NOMO-1 treated with DMSO at 0.1 percent for 48 hours (cell line): ENCODE data around the gene STK36.

Source experiments
- DNase-seq: peaks from one replicate; lab custom pipeline; 2025; ENCODE audit not compliant: unreplicated experiment; lab: John Stamatoyannopoulos, UW

The STK36 gene

DNA sequence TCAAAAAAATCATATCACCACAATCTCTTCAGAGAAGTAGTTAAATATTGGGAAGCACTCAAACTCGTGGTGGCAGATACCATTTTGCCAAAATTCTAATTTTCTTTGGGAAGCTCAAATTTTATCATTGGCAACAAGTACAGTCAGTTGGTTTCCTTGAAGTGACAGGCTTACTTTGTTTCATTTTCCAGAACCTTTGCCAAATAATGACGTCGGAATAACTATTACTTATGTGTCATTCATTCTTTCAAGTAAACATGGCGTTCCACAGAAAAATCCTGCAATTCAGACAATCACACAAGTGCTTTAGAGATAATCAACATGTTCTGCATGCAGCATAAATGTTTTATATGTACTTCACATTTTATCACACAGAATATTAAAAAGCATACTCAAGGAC, 44.2 kb downstream of the STK36 start:
- DNase-seq, result no peak

DNA sequence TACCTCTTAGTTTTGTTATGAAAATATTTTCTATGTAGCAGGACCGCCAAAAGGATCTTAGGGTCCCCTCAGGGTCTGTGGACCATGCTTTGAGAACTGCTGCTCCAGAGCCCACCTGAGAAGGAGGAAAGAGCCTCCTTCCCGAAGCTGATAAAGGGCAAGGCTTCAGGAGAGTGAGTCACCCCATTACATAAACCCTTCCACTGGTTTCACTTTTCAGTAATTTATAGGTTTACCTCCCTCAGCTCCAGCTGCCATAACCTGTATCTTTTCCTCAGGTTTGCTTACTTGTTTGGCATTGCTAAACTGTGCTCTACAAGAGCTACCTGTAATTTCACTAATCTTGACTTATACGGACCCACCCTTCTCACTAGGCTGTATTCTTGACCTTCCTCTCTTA, 45.4 kb downstream of the STK36 start:
- no peak for DNase-seq

- DNase-seq, result no peak
Observed at GRCh38 chr2:218718058-218718457, 46.2 kb downstream of the STK36 start.

GRCh38 chr2:218719457-218719856, 47.6 kb downstream of the STK36 start:
- DNase-seq, result no peak

DNA sequence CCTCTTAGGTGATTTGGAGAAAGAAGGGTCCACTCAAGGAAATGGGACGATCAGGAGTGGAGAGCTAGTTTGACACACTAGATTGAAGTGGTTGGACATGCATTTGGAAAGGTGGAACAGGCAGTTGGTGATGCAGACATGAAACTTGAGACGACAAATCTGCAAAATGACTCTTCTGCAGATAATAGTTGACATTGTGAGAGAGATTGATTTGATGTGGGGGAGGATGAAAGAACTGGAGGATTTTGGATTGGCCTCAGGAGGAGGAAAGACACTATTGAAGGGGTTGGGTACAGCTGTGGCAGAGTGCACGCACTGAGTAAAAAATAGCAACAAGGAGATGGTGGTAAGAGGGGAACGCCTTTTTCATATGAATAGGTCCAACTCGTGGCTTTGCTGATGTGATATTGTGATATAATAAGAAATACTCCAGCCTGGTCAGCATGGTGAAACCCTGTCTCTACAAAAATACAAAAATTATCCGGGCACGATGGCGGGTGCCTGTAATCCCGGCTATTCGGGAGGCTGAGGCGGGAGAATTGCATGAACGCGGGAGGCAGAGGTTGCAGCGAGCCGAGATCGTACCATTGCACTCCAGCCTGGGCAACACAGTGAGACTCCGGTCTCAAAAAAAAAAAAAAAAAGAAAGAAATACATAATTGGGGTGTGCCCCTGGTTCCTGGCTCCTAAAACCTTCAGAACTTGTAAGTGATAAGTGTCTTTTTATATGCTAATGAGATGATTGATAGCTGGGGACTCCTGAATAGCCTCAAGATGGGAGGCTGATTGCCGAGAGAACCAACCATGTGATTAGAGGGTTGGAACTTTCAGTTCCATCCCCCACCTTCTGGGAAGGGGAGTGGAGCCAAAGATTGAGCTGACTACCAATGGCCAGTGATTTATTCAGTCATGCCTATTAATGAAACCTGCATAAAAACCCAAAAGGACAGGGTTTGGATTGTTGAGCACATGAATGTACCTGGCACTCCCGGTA, 48.5 kb downstream of the STK36 start:
- no peak for DNase-seq

DNA sequence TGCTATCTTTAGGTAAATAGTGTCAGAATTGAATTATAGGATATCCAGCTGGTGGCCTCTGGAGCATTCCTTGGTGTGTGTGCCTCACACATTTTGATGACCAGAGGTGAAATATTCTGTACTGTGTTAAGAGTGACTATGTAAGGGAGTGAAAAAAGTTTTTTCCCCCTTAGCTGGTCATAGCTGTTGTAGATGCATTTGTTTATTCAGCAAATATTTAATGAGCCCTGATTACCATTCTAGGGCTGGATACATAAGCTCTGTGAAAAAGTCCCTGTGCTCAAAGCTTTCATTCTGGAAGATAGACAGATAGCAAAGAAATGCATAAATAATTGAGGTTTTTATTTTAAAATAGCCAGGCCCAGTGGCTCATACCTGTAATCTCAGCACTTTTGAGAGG, 49.6 kb downstream of the STK36 start:
- DNase-seq, result no peak

- DNase-seq, result no peak
Observed at GRCh38 chr2:218721934-218722333, 50.0 kb downstream of the STK36 start.

GRCh38 chr2:218722419-218722818, 50.5 kb downstream of the STK36 start:
- no peak for DNase-seq

DNA sequence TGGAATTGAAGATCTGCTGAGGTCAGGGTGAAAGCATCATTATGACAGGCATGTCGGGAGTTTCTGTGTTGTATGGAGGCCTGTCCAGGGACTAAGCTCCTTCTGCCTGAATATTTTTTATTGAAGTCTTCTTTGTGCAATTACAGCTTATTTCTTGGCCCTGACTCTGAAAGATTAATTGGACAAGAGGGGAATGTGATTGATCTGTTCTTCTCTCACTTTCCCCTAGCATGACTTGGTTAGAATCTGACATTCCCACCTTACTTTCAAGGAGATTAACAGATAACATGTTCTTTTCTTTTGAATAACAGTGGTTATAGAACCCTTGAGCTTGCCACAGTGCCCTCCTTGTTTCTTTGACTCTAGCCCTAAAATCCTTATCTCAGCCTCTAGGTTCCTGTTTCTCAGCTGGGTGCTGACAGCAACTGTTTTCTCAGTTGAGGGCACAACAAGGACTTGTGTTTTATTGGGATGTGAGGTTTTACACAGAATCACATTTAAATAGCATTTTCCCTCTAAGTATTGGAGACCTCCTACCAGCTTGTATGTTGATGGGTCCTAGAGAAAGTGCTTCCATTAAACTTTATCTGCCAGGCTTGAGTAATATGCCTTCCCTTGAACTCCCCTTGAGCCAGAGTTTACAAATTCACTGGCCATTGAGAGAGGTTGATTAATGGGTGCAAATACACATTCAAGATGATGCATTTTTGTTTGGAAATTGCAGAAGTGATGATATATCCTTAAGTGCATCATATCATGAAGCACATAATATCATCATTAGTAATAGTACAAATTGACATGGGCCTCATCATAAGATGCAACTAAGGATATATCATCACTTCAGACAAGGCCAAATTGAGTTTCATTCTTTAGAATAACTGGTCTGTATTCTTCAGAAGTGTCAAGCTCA, 51.2 kb downstream of the STK36 start:
- DNase-seq, result no peak

DNA sequence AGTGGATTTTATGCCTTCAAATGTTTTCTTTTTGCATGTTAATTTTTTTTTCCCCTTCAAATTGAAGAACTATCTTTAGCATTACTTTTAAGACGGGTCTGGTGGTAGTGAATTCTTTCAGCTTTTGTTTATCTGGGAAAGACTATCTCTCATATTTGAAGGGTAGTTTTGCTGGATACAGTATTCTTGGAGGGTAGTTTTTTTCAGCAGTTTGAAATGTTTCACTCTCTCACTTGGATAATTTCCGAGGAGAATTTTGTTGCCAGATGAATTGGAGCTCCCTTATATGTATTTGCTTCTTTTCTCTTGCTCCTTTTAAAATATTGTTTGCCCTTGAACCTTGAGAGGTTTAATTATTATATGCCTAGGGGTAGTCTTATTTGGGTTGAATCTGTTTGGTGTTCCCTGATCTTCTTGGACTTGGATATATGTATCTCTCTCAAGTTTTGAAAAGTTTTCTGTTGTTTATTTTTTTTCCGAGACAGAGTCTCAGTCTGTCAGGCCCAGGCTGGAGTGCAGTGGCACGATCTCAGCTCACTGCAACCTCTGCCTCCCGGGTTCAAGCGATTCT, 54.2 kb downstream of the STK36 start:
- DNase-seq, result no peak

GRCh38 chr2:218727502-218728165, 55.7 kb downstream of the STK36 start:
- DNase-seq, result peak; percentile 55

- no peak for DNase-seq
Observed at GRCh38 chr2:218729640-218730039, 57.8 kb downstream of the STK36 start.

- DNase-seq, result no peak
Observed at GRCh38 chr2:218732052-218732760, 60.3 kb downstream of the STK36 start.

DNA sequence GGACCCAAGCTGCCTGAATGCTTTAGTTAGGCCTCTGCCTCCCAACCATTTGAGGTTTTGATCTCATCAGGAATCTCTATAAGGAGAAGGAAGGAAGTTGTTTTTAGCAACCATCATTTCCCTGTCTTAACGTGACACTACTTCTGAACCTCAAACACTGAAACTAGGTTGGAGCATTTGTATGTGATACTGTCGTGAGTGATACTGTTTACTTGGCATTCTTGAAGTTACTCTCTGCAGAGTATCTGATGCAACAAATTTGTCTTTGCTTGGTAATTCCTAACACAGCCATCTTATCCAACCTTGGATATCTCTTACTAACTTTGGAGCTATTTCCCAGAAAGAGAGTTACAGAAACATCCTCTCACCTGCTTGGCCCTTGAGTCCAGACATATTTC, 60.9 kb downstream of the STK36 start:
- no peak for DNase-seq

DNA sequence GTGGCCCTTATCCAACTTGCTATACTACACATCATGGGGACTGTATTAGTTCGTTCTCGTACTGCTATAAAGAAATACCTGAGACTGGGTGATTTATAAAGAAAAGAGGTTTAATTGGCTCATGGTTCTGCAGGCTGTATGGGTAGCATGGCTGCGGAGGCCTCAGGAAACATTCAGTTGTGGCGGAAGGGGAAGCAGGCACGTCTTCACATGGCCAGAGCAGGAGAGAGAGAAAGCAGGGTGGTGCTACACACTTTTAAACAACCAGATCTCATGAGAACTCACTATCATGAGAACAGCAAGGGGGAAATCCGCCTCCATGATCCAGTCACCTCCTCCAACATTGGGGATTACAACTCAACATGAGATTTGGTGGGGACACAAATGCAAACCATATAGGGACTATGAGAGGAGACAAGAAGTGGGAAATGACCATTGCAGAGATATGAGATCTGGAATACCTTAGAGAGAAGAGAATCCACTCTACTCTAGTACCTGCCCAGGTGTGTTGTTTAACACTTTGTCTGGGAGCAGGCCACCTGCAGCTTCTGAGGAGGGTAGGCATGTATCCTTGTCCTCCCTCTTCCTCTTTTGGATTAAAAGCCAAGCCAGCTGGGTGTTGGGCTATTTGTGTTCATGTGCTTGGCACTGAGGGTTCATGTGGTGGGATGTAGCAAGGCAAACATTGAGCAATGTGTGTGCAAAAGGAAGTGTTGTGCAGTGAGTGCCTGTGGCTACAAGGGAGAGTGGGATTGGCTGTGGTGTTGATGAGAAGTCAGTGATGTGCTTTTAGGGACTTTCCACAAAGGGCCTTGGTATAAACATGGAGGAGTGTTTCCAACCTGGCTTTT, 61.5 kb downstream of the STK36 start:
- peak; percentile 84 for DNase-seq

DNA sequence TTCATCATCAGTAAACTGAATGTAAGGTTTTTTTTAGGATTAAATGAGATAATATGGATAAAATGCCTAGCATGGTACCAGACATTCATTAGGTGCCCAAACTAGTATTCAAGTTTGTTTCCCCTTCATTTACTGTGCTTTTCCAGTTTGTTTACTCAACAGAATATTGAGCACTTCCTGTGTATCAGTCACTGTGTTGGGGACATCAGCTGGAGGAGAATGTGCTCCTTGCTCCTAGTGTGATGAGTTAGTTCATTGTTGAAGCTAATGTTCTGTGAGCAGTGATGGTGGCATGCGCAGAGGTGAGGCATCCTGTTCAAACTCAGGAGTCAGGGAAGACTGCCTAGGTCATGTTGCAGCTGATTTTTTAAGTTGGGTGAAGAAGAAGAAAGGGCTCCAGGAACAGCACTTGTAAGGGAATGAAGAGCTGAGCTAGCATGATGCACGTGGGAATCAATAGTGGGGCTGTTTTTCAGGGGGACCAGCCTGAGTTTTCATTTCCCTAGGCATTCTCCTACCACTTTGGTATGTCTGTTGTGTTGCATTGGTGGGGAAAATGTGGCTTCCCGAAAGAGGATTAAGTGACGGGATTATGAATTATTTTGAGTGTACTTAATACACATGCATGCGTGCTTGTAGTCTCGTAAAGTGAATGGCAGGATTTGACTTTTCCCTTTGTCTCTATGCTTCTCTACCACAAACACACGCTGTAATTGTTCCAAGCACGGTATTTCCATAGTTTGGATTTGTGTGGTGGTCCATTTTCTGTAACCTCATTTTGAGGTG, 62.5 kb downstream of the STK36 start:
- DNase-seq, result no peak

- no peak for DNase-seq
Observed at GRCh38 chr2:218736531-218736930, 64.6 kb downstream of the STK36 start.

GRCh38 chr2:218743068-218743467, 71.2 kb downstream of the STK36 start:
- peak; percentile 58 for DNase-seq

DNA sequence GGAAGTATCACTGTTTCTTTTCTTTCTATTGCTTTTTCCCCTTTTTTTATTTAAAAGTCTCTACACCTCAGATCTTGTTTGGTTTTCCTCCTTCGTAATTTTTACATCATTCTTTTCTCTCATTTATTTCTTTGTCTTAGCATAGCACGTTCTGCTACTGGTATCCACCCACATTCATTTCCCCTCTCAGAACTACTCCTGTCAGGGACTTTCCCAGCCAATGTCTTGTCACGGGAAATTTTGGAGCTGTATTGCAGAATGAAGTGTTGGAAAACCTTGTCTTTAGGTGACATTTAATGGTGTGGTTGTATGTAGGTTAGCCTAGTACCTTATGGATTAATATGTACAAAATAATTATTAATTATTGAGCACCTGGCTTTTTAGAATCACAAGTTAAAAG, 72.7 kb downstream of the STK36 start:
- DNase-seq, result no peak
